Measurements from ENCODE around the gene SCUBE1.

DNA sequence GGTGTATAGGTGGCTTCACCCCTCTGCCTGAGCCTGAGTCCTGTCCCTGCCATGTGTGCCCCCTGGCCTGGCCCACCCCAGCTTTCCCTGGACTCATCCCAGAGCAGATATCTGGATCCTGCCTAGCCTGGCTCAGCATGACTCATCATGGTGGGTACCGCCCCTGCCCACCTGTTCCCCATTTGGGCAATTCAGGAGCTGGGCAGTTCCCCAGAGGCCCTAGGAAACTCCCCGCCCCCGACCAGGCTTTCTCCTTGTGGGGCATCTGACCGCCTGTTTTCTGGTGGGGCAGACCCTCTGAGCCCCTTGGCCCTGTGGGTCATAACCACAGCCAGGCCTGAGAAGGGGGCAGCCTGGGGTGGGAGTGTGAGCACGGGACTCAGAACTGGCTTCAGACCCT is 187.4 kb downstream of the SCUBE1 start:
- TF ChIP-seq, protein P1, sequence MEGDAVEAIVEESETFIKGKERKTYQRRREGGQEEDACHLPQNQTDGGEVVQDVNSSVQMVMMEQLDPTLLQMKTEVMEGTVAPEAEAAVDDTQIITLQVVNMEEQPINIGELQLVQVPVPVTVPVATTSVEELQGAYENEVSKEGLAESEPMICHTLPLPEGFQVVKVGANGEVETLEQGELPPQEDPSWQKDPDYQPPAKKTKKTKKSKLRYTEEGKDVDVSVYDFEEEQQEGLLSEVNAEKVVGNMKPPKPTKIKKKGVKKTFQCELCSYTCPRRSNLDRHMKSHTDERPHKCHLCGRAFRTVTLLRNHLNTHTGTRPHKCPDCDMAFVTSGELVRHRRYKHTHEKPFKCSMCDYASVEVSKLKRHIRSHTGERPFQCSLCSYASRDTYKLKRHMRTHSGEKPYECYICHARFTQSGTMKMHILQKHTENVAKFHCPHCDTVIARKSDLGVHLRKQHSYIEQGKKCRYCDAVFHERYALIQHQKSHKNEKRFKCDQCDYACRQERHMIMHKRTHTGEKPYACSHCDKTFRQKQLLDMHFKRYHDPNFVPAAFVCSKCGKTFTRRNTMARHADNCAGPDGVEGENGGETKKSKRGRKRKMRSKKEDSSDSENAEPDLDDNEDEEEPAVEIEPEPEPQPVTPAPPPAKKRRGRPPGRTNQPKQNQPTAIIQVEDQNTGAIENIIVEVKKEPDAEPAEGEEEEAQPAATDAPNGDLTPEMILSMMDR (conservative IDR thresholded peaks at IDR 0.05; ENCODE audit: low read length), result no peak
- no peak for TF ChIP-seq EZH2phosphoT487 (IDR thresholded peaks at IDR 0.05; ENCODE audit: borderline replicate concordance)

Data from Loucy (cell line).